Body of pancreas (tissue), 4 donors: ENCODE measurements around the gene ZNF471.
A peak's percentile ranks its signal among the peaks of the same experiment; 100 is the strongest.

ENCODE experiments used
- CTCF ChIP-seq, 7 experiments: fragments of 450-650 bp in 4 of 7; fragments of 200-600 bp in 3 of 7; sonication (generic) in 3 of 7; IDR thresholded peaks; one replicate each; pipeline ENCODE4 v1.5.1; 2016 to 2019; ENCODE audit warnings: antibody characterized with exemption in 7 of 7
- POLR2A ChIP-seq, 3 donors: fragments of 450-650 bp; IDR thresholded peaks; one replicate each; pipeline ENCODE4 v1.6.1; 2016; ENCODE audit warnings: antibody characterized with exemption in 3 of 3, mild to moderate bottlenecking in 2 of 3

- TF ChIP-seq CTCF (IDR thresholded peaks at IDR 0.05): no peak
- peak; percentile 13 to 66 (median 65) for TF ChIP-seq POLR2A (IDR thresholded peaks at IDR 0.05)
Measured at GRCh38 chr19:56567274-56568120, 59.8 kb downstream of the ZNF471 start, which contains the start of gene ZNF470.
